ENCODE results near the gene FHOD3.

FHOD3 gene

DNA sequence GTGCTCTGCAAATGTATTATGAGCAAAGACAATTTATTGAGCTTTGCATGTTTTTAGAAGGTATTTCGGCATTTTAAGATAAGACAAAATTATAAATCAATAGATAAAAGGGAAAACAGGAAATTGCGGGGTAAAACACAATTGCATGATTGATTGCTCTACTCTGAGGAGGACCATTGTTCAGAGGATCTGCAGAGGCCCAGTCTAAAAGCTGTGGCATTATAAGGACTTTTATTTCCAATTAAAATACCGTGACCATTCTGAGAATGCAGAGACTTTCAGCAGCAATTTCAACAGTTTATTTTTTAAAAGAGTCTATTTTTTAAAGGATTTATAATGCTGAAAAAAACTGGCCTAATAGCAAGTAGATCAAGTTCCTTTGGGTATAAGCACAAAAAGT lies 469.3 kb downstream of the FHOD3 start:
- no peak for DNase-seq

DNA sequence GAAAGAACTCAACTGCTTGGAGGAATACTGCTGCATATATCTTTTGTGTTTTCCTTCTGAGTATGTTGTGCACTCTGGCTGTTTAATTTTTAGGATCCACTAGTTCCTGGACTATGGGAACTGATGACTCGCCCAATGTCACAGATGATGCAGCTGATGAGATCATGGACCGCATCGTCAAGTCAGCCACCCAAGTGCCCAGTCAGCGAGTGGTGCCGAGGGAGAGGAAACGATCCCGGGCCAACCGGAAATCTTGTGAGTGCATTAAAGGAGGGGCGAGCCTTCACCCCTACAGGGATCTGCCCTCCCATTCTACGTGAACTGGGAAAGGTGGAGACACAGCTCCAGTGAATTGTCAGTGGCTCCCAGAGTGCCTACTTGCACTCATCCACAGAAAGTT lies 471.7 kb downstream of the FHOD3 start:
- DNase-seq, result no peak

DNA sequence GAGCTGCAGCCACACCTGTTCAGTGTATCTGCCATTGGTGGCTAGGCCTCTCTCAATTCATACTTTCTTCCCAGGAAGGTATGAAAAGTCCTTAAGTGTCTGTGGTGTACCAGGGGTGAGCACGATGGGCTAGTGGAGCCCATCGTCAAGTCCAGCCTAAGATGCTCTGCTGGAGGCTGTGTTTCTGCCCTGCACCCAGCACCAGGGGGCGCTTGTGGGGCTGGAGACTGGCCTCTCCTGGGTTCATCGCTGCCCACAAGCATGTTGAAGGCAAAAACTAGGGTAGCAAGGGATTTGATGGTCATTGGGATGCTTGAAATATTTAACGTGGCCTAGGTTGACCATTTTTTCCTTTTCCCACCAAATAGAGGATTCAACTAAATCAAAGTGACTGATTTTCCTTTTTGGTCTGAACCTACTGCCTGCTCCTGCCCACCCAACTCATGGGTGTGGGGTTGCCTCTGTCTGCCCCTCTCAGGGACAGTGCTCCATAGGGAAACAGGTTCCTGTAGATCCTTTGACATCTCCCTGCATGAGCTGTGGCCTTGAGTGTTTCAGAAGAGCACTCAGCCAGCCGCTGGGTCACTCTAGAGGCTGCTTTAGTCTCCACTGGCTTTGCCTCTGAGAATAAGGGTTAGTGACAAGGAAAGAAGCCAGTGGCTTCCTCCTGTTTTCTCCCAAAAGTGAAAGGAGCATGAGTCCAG lies 472.2 kb downstream of the FHOD3 start:
- DNase-seq, result no peak

DNA sequence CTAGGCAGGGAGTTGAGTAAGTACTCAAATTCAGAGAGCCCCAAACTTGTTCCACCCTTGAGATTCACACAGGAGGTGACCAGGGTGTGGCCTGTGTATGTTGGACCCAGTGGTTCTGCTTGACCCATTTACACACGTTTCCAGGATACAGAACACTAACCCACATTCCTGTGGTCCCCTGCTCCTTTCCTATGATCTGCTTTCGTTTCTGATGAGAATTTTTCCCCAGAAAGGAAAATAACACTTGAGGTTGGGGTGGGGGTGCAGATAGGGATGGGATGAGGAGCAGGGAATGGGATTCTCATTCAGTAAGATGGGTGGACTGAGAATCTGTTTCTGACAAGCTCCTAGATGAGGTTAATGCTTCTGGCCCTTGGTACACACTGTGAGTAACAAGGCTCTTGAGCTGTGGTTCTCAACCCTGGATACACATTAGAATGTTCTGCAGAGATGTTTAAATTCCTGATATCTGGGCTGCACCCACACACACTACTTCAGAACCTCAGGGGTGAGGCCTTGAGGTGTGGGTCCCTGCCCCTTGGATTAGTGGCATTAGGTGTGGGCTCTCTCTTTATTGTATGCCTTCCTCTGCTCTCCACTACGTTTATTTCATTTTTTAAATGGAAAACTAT lies 472.9 kb downstream of the FHOD3 start:
- no peak for DNase-seq

DNA sequence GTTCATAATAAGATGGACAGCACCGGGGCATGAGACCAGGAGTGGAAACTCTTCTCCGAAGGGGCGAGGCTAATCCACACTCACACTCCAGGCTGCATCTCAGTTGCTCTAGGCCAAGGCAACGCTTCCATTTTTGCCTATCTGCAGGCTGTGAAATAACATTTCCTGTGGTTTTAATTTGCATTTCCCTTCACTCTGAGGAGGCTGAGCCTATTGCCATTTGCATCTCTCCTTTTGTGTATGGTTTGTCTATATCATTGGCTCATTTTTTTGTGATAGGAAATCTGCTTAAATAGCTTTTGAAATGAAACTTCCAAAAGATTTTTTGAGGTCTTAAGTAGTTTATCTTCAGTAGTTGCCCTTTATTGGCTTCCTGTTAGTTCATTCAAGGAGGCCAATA lies 473.7 kb downstream of the FHOD3 start:
- no peak for DNase-seq

DNA sequence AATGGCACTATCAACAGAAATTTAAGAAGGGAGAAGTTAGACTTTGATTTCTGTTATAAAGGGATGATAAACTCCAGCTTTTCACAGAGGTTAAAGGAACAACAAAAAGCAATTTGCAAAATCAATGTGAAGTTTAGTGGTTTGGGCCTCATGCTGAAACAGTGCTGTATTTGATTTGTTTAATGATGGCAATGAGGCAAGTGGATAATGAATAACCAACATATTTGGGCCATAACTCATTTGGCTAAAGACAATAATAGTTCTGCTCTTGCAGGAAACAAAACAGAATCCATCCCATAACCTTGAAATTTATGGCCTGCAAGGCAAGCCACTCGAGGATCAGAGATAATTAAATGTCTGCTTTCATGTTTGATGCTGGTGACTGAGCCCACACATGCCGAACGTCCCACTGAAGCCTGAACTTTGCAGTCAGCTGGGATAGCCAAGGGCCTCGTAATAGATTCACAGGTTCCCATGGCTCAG lies 474.8 kb downstream of the FHOD3 start:
- no peak for DNase-seq

DNA sequence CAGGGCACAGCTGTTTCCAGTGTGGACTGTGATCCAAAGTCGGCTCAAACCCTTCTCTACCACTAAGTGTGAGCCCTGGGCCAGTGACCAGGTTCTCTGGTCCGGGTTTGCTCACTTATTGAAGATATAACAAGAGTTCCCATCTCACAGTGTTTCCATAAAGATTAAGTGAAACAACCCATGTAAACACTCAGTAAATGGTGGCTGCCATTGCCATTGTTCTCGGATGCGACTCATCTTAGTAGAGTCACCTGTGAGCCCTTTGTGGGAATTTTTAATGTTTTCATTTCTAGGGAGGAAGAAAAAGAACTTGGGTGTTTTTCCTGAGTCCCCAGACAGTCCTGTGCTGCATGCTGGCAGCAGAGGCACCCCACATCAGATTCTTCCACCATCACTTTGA lies 477.9 kb downstream of the FHOD3 start:
- no peak for DNase-seq

DNA sequence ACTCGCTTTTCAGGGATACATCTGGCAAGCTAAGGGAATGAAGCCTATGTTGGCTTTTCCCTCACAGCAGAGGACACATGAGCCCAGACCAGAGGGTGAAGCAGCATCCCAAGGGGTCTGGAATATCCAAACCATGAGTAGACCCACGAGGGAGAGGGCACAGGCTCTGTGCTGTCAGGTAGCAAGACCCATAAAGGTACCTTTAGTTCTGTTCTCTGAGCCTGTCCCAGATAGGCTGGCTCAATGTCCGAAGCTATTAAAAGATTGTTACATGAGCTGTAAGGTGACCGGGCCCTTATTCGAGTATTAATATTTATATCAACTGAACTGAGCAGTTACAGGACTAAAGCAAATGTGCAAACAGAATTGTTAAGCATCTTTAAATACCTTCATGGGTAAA lies 479.1 kb downstream of the FHOD3 start:
- DNase-seq, result no peak

DNA sequence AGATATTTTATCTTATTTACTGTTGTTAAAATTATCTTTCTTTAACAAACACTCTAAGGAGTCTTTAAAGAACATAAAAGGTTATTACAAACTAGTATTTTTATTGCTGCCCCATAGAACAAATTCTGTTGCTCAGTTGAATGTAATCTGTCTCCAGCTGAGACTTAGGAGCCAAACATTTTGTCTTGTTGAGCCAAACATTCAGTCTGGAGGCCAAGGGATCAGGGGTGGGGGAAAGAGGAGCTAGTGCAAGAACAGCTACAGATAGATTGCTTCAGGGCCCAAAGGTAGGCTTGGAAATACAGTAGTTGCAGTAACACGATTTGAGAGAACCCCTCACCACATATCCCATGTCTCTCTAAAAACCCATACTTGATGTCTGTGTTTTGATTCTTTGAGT lies 480.1 kb downstream of the FHOD3 start:
- DNase-seq, result no peak

DNA sequence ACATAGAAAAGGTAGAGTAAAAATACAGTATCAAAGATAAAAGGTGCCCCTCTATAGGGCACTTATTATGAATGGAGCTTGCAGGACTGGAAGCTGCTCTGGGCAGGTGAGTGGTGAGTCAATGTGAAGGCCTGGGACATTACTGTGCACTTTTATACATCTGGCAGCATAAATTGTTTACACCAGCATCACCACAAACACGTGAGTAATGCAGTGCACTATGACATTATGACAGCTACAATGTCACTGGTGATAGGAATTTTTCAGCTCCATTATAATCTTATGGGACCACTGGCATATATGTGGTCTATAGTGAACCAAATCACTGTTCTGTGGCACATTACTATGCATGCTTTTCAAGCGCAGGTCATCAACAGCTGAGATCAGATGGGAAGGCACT lies 483.2 kb downstream of the FHOD3 start:
- no peak for DNase-seq

DNA sequence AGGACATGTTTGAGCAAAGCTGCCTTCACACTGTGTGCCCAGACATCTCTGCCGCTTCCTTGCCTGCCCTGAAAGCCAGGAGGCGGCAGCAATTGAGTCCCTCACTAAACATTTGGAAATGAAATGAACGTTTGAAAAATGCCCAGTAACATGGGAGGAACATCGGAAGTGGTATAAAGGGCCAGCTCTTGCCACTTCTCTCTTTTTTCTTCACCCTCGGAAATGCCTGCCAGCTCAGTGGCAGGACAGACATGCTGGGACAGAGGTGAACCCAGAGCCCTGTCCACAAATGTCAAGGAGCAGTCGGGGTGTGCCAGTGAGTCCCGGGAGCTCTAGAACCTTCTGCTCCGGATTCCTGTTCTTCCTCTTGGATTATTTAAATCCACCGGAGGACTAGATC lies 485.2 kb downstream of the FHOD3 start:
- no peak for DNase-seq

DNA sequence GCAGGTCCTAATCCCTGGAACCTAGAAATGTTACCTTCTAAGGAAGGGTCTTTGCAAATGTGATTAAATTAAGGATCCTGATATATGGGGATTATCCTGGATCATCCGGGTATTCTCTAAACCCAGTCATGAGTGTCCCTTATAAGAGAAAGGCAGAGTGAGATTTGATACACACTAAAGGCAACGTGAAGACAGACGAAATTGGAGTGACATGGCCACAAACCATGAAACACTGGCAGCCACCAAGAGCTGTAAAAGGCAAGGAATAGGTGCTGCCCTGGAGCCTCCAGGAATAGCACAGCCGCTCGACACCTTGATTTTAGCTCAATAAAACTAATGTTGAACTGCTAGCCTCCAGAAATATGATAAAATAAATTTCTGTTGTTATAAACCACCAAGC lies 486.3 kb downstream of the FHOD3 start:
- DNase-seq, result no peak

DNA sequence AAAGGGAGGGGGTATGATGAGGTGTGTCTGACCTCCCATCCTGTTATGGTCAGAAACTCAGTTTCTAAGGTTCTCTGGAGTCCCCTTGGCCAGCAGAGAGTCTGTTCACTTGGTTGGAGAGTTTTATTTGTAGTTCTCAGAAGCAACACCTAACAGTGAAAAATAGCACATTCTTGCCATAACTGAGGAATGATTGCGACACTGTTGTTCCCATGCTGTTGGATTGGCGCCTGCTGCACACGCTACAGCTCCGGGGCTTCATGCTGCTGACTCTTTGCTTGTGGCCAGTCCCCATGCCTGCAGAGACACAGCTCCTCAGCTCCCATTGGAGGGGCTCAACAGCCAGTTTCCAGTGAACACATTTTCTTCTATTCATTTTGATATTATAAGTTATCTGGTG lies 489.2 kb downstream of the FHOD3 start:
- no peak for DNase-seq

DNA sequence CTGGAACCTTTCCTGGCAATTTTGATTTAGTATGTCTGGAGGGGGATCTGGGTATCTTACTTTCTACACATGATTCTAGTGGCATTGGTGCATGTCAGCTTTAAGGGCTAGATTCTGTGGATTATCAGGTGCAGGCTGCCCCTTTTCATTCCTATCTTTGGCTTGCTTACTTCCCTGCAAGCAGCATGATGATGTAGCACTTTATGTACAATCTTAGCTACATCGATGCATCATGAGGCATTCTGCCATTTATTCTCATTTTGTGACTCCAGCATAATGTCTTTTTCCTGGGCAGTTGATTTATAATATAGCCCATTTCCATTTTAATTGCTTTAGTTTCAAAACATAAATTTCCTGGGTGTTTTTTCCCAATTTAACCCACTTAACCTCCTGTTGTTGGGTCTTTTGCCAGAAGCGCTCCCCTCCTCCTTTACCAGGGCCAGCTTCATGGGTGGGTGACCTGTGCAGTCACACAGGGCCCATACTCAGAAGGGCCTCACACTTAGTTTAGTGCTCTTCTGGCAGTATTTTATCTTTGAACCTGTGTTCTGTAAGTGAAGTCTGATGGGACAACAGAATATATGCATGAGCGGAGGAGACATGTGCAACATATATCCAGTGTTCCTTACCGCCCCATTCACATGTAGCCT lies 495.2 kb downstream of the FHOD3 start:
- no peak for DNase-seq

DNA sequence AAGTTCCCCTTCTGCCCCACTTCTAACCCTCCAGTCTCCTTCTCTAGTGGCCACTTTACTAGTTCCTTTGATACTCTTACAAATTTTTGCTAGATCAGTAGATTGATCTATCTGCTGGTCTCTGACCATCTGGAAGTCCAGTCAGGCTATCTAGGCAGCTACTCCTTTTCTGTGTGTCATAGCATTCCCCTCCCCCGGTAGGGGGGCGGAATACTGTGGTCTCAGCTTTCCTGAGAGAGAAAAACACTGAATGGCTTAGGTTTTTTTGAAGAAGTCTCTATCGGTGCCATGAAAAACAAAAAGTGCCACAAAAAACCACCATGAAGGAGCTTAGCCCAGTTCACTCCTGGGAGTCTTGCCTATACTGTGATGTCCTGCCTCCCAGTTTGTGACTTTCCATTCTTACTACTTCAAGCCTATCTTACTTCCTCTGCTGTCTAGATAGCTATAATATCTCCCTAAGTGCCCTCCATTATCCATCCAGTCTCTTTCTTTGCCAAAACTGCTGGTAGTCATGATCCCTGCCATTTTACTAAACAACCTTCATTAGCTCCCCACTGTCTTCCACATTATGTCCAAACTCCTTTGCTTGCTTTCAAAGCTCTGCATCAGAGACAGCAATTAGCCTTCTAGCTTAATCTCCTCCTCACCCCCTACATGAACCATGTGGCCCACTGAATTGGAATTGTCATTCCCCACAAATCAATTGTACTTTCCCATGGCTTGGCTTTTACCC lies 501.4 kb downstream of the FHOD3 start:
- no peak for DNase-seq

DNA sequence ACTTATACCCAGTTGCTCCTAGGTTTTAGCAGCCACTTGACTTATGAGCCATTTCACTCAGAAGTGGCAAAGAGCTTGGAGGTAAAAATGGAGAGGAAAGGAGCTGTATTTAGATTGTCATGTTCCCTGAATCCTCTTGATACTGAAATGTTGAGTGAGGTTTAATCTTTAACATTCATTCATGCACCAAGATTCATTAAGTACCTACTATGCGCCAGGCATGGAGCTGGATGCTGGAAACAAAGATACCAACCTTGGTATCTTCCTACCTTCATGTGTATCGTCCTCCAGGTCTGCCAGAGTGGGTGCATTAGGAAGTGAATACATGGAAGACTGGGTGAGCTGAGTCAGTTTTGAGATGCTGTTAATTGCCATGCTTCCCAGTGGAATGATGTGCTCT lies 507.6 kb downstream of the FHOD3 start:
- no peak for DNase-seq

DNA sequence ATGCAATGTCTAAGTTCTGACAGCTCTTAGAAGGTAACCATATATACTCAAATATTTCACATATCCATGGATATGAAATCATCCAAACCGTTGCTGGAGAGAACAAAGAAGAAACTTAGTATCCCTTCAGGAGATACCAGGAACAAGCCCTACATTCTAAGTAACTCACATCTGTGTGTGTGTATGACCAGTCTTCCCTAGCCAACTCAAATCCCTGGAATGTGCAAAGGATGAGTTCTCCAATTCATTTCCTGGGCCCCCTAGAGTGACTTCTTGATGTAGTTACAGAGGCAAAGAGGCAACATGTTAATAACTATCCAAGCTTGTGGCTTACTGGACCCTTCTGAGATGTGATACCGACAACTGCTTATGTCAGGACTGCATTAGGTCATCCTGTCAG lies 511.2 kb downstream of the FHOD3 start:
- DNase-seq, result no peak

DNA sequence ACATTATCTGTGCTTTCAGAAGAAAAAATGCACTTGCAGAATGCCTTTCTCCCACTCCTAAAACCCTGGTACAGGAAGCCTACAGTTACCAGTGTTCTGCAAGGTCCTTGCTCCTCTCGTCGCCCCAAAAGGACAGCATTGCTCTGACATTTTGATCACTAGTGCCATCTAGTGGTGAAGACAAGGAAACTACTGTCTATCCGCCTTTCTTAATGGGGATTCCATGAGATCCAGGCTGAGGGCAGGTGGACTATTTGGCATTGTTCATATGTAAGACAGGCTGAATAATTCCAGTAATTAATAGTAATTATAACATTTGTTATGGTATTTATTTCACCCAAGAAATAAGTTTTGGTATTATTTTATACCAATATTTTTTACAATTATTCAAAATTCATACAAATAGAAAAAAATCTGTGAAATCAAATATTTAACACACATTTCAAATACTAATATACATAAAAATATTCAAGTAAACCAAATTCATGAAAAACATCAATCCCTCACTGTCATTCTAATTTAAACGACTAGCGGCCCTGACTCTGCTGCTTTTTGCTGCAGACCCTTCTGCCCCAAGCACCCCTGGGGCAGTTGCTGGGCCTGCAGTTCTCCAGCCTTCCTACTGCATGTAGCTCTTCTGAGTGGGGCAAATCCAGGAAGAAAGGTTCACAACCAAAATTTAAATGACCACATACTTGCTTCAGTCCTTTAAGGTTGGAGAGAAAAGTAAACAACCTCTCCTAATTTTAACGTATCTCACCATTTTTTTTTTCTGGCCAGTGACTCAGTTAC lies 512.3 kb downstream of the FHOD3 start:
- DNase-seq, result peak; percentile 9

DNA sequence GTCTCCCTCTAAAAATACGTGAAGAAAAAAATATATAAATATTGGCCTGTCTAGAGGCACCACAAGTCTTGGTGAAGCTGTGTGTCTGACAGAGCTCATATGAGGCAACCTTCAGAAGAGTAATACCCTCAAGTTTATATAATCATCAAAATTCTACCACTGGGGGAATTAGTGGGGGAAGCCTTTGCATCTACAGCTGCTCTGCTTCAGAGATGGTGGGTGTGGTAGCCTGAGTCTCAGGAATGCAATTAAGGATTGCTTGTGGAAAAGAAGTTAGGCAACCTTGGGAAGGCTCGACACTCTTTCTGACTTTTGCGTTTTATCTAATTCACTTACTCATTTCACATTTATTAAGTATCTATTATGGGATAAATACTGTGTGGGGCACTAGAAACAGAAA lies 513.9 kb downstream of the FHOD3 start:
- DNase-seq, result no peak

DNA sequence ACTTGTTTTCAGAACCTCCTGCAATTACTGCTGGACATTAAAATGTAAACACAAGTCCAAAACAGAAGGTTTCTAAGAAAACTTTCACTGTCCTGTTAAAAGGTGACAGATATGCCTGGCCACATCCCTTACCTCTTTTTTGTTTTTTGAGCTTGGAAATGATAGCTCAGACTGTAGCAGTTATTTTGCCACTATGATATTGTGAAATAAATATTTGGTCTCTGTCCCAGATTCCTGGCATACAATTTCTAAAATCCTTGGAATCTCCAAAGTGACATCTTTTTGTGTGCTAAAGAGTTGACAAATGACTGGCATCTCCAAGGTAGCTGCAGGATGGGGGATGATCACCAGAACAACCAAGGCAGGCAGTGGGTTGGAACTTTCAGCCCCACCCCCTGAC lies 514.4 kb downstream of the FHOD3 start:
- no peak for DNase-seq

DNA sequence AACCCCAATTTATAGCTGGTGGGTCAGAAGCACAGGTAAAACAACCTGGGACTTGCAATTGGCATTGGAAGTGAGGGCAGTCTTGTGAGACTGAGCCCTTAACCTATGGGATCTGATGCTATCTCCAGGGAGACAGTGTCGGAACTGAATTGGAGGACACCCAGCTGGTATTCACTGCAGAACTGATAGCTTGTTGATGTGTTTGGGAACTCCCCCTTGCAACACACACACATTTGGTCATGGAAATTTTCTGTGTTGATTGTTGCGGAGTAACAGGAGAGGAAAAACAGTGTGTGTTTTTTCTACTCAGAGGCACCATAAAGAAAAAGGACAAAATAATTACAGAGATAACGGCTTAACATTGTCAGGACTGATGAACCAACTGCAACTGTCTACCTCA lies 515.2 kb downstream of the FHOD3 start:
- no peak for DNase-seq

DNA sequence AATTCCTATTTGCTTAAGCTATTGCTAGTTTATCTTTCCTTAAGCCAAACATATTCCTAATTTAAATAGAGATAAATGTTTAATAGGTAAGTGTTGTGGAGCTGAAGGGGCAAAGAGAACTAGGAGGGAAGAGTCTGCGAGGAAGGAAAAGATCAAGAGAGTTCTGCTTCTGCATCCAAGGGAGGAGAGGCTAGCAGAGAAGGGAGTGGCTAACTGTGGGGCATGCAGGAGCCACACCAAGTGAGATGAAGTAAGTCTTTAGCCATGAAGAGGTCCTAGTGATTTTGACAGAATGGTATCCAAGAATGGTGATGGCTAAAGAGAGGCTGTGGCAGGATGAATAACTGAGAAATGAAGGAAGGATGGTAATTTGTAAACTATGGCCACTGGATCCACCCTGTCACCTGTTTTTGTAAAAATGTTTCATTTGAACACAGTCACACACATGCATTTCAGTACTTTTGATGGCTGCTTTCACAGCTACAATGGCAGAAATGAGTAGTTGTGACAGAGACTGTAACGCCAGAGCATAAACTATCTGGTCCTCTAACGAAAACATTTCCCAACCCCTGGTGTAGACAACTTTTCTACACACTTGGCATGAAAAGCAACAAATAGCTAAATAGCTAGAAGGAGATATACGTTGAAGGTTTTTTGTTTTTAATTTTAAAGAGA lies 515.7 kb downstream of the FHOD3 start:
- DNase-seq, result no peak
